ENCODE measurements around the gene PPP1R18.

DNA sequence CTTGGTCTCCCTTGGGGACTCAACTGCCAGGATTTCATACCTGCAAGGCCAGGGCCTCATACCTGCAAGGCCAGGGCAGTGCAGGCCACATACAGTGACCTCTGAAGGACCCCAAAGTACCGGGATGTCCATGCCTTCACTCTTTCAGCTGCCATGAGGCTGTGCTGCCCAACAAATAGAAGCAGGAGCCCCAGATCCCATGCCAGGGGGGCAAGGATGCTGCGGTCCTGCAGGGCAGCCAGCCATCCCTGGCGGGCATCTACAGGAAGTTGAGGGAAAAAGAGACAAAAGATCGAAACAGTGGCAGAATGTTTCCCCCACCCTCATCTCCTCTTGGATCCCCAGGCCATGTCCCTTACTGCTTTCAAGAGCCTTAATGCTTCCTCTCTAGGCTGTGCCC is 3.5 kb upstream of the PPP1R18 start:
- TF ChIP-seq, protein P1, sequence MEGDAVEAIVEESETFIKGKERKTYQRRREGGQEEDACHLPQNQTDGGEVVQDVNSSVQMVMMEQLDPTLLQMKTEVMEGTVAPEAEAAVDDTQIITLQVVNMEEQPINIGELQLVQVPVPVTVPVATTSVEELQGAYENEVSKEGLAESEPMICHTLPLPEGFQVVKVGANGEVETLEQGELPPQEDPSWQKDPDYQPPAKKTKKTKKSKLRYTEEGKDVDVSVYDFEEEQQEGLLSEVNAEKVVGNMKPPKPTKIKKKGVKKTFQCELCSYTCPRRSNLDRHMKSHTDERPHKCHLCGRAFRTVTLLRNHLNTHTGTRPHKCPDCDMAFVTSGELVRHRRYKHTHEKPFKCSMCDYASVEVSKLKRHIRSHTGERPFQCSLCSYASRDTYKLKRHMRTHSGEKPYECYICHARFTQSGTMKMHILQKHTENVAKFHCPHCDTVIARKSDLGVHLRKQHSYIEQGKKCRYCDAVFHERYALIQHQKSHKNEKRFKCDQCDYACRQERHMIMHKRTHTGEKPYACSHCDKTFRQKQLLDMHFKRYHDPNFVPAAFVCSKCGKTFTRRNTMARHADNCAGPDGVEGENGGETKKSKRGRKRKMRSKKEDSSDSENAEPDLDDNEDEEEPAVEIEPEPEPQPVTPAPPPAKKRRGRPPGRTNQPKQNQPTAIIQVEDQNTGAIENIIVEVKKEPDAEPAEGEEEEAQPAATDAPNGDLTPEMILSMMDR (IDR thresholded peaks at IDR 0.05), result no peak
- TF ChIP-seq POLR2A (IDR thresholded peaks at IDR 0.05), result no peak
